Mesendoderm (in vitro differentiated cells): Measurements from ENCODE around the gene PTCD2.

Experiments used
- DNase-seq: peaks from one replicate; pipeline ENCODE4 v3.0.0; 2013
- H2AK5ac ChIP-seq: 2 replicates; pipeline ENCODE4 v1.6.1; 2013; ENCODE audit warnings: low read length, inconsistent platforms
- H2BK120ac ChIP-seq: 2 replicates; pipeline ENCODE4 v1.6.1; 2013; ENCODE audit warnings: low read depth, mild to moderate bottlenecking, low read length, moderate library complexity, mixed read lengths
- H2BK15ac ChIP-seq: replicated peaks from 2 replicates; pipeline ENCODE4 v1.6.1; 2013; ENCODE audit warnings: low read depth, mild to moderate bottlenecking, moderate library complexity
- H2BK5ac ChIP-seq: 2 replicates; pipeline ENCODE4 v1.6.1; 2013; ENCODE audit warnings: low read length, inconsistent platforms
- H3K18ac ChIP-seq: 2 replicates; pipeline ENCODE4 v1.6.1; 2013; ENCODE audit warnings: mild to moderate bottlenecking, low read length, mixed read lengths
- H3K23ac ChIP-seq: one replicate; pipeline ENCODE4 v1.6.1; 2013; ENCODE audit warnings: low read length
- H3K27ac ChIP-seq: 2 replicates; pipeline ENCODE4 v1.5.1; 2013; ENCODE audit warnings: low read depth, mild to moderate bottlenecking, inconsistent platforms, low read length, moderate library complexity
- H3K27me3 ChIP-seq: 2 replicates; pipeline ENCODE4 v1.6.1; 2013; ENCODE audit warnings: low read length, control low read depth, mild to moderate bottlenecking, inconsistent platforms; ENCODE audit not compliant: insufficient read depth, poor library complexity
- H3K36me3 ChIP-seq: 2 replicates; pipeline ENCODE4 v1.6.1; 2013; ENCODE audit warnings: low read length, inconsistent platforms; ENCODE audit not compliant: control insufficient read depth, insufficient read depth
- H3K4ac ChIP-seq: one replicate; pipeline ENCODE4 v1.6.1; 2013; ENCODE audit warnings: low read depth, mild to moderate bottlenecking, low read length, moderate library complexity
- H3K4me1 ChIP-seq: 2 replicates; pipeline ENCODE4 v1.6.1; 2013; ENCODE audit warnings: low read depth, low read length, inconsistent platforms; ENCODE audit not compliant: control insufficient read depth
- H3K4me2 ChIP-seq: 2 replicates; pipeline ENCODE4 v1.6.1; 2013; ENCODE audit warnings: low read length
- H3K4me3 ChIP-seq: 2 replicates; pipeline ENCODE4 v1.5.1; 2013; ENCODE audit warnings: mild to moderate bottlenecking, low read length
- H3K56ac ChIP-seq: one replicate; pipeline ENCODE4 v1.6.1; 2013; ENCODE audit warnings: low read length
- H3K79me1 ChIP-seq: 2 replicates; pipeline ENCODE4 v1.6.1; 2013; ENCODE audit warnings: low read length, inconsistent platforms
- H3K79me2 ChIP-seq: 2 replicates; pipeline ENCODE4 v1.6.1; 2013; ENCODE audit warnings: mild to moderate bottlenecking, low read length; ENCODE audit not compliant: control insufficient read depth, insufficient read depth
- H3K9ac ChIP-seq: 2 replicates; pipeline ENCODE4 v1.6.1; 2013; ENCODE audit warnings: low read length, inconsistent platforms
- H4K5ac ChIP-seq: one replicate; pipeline ENCODE4 v1.6.1; 2013; ENCODE audit warnings: low read length
- H4K8ac ChIP-seq: one replicate; pipeline ENCODE4 v1.6.1; 2013; ENCODE audit warnings: low read depth, mild to moderate bottlenecking, control low read depth, low read length, moderate library complexity
- WGBS: extraction: QIAGEN DNeasy Blood & Tissue Kit; methylation state at CpG from one replicate; pipeline ENCODE4 v1.1.7; 2013; ENCODE audit warnings: low lambda C conversion rate, missing lambda C conversion rate; ENCODE audit not compliant: insufficient coverage; ENCODE audit errors: extremely low coverage; 5-methylcytosine and 5-hydroxymethylcytosine counted together

PTCD2 gene

DNA sequence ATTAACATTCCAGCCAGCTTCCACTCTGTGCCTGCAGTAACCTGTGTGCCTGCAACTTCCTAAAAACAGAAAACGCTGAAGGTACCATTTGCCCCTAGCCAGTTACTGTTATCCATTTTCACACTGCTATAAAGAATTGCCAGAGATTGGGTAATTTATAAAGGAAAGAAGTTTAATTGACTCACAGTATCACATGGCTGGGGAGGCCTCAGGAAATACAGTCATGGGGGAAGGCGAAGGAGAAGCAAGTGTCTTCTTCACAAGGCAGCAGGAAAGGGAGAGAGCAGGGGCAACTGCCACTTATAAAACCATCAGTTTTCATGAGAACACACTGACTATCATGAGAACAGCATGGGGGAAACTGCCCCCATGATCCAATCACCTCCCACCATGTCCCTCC lies 31.2 kb downstream of the PTCD2 start:
- Histone ChIP-seq H3K56ac (no peak overlapping the region), H3K27me3 (no peaks in the 10 kb centered on the region), H2BK15ac (no peak overlapping the region), H3K4ac (no peak overlapping the region), H3K79me1 (no peaks in the 10 kb centered on the region), H3K4me3 (no peak overlapping the region), H3K36me3 (no peaks in the 10 kb centered on the region), H3K4me2 (no peak overlapping the region), H2AK5ac (no peak overlapping the region), H3K27ac (no peak overlapping the region), H3K79me2 (no peaks in the 10 kb centered on the region), H3K23ac (no peak overlapping the region), H3K18ac (no peak overlapping the region), H4K5ac (no peak overlapping the region), H2BK5ac (no peak overlapping the region), H3K9ac (no peak overlapping the region), H4K8ac (no peak overlapping the region), H3K4me1 (no peaks in the 10 kb centered on the region), H2BK120ac (no peak overlapping the region)
- no peak for DNase-seq
- WGBS = no CpG with 5 or more reads among the region's 2 CpGs

DNA sequence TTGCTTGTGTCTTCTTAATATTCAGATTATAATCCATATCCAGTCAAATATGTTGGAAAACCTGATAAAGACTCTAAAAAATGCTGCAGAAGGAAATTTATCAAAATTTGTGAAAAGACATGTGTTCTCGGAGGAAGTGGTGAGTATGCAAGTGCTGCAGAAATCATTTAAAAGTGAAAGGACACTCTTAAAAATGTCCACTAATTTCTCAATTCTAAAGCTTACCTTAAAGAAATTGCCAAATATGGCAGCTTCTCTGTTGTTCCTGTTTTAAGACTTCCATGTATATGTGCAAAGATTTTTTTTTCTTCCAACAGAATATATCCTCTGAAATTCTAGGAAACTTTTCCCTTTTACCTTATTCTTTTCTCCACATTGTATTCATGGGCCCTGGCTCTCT lies 32.4 kb downstream of the PTCD2 start:
- Histone ChIP-seq H3K56ac (no peak overlapping the region), H4K8ac (no peak overlapping the region), H2BK120ac (no peak overlapping the region), H3K4me3 (no peak overlapping the region), H3K36me3 (no peaks in the 10 kb centered on the region), H3K9ac (no peak overlapping the region), H2BK15ac (no peak overlapping the region), H3K4me1 (no peaks in the 10 kb centered on the region), H3K79me1 (no peaks in the 10 kb centered on the region), H3K27me3 (no peaks in the 10 kb centered on the region), H3K23ac (no peak overlapping the region), H3K27ac (no peak overlapping the region), H3K79me2 (no peaks in the 10 kb centered on the region), H2AK5ac (no peak overlapping the region), H3K4me2 (no peak overlapping the region), H2BK5ac (no peak overlapping the region), H3K18ac (no peak overlapping the region), H3K4ac (no peak overlapping the region), H4K5ac (no peak overlapping the region)
- no peak for DNase-seq
- no CpG with 5 or more reads among the region's 1 CpG for WGBS

DNA sequence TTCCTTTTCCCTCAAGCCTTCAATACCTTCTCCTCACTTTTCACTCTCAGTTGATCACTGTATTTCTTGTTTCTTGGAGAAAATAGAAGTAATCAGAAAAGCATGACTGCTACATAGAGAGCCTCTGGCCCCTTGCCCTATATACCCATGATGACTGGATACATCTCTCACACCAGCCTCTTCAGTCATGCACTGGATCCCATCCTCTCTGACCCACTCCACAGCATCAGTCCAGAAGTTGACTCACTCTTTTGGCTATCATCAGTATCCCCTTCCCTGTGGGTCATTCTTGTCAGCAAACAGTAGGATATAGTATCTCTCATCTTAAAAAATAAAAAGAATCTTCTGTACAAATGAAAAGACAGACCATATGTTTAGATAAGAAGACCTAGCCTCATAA lies 32.9 kb downstream of the PTCD2 start:
- no peaks in the 10 kb centered on the region for H3K4me1 ChIP-seq
- DNase-seq = no peak
- H4K5ac ChIP-seq = no peak overlapping the region
- H3K27ac ChIP-seq = no peak overlapping the region
- no peak overlapping the region for H3K4ac ChIP-seq
- H3K4me3 ChIP-seq = no peak overlapping the region
- no peak overlapping the region for H3K23ac ChIP-seq
- H2BK120ac ChIP-seq = no peak overlapping the region
- no peak overlapping the region for H2BK5ac ChIP-seq
- no peak overlapping the region for H2BK15ac ChIP-seq
- H3K4me2 ChIP-seq = no peak overlapping the region
- H3K79me1 ChIP-seq = no peaks in the 10 kb centered on the region
- H3K79me2 ChIP-seq = no peaks in the 10 kb centered on the region
- no peaks in the 10 kb centered on the region for H3K36me3 ChIP-seq
- H3K9ac ChIP-seq = no peak overlapping the region
- H3K56ac ChIP-seq = no peak overlapping the region
- no peaks in the 10 kb centered on the region for H3K27me3 ChIP-seq
- no peak overlapping the region for H4K8ac ChIP-seq
- no peak overlapping the region for H3K18ac ChIP-seq
- H2AK5ac ChIP-seq = no peak overlapping the region

DNA sequence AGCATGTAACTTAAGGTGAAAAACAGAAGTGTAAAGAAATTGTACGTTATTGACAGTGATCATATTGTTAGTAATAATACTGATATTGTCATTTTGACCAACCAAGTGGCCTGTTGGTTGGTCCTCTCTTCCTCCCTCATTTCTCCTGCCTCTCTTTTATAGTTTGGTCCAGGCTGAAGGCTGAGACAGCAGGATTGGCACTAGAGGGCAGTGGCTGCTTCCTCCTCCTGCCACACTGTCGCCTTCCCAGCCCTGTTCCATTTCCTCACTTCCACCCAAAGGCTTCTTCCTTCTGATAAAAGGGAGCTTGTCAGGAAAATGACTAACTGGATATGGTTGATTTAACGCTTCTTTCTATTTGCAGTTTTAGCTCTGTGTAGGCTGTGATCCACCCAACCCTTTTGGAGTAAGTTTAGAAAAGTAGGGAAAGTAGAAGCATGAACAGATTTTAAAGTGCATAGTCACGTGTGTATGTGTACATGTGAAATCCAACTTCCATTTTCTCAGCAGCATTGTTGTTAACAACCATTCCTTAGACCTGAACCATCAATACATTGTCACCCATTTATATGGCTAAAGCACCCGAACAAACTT lies 35.6 kb downstream of the PTCD2 start:
- no CpG with 5 or more reads among the region's 5 CpGs for WGBS
- Histone ChIP-seq H3K27me3 (no peaks in the 10 kb centered on the region), H3K4ac (no peak overlapping the region), H3K18ac (no peak overlapping the region), H3K79me2 (no peaks in the 10 kb centered on the region), H2BK15ac (no peak overlapping the region), H2AK5ac (no peak overlapping the region), H3K9ac (no peak overlapping the region), H3K4me1 (no peaks in the 10 kb centered on the region), H4K5ac (no peak overlapping the region), H3K4me3 (no peak overlapping the region), H3K56ac (no peak overlapping the region), H3K23ac (no peak overlapping the region), H3K36me3 (no peaks in the 10 kb centered on the region), H2BK120ac (no peak overlapping the region), H3K4me2 (no peak overlapping the region), H3K27ac (no peak overlapping the region), H3K79me1 (no peaks in the 10 kb centered on the region), H2BK5ac (no peak overlapping the region), H4K8ac (no peak overlapping the region)
- peak; percentile 74 for DNase-seq

DNA sequence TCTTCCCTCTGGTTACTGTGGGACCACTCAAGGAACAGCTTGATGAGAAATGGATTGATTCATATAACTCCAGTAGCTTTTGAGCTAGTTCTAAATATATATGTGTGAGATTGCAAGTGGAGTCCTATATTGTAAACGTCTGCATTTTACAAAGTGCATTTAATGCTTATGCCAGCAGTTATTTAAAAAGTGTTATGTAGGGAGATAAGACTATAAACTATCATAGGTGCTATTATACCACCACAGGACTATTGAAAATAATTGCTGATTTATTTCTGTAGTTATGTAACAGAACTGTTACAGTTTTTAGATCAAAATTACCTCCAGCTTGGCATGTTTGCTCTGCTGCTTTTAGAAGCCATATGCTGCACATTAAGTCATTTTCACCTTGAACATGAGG lies 36.2 kb downstream of the PTCD2 start:
- no CpG with 5 or more reads among the region's 1 CpG for WGBS
- no peak overlapping the region for H4K8ac ChIP-seq
- no peak overlapping the region for H2AK5ac ChIP-seq
- no peak overlapping the region for H3K18ac ChIP-seq
- H3K27me3 ChIP-seq = no peaks in the 10 kb centered on the region
- no peaks in the 10 kb centered on the region for H3K4me1 ChIP-seq
- no peak overlapping the region for H3K4me3 ChIP-seq
- no peak overlapping the region for H2BK120ac ChIP-seq
- no peak overlapping the region for H2BK5ac ChIP-seq
- no peak overlapping the region for H3K4ac ChIP-seq
- H3K9ac ChIP-seq = no peak overlapping the region
- no peak overlapping the region for H3K27ac ChIP-seq
- no peak overlapping the region for H2BK15ac ChIP-seq
- no peaks in the 10 kb centered on the region for H3K79me2 ChIP-seq
- no peak overlapping the region for H3K23ac ChIP-seq
- no peak for DNase-seq
- H3K4me2 ChIP-seq = no peak overlapping the region
- H3K56ac ChIP-seq = no peak overlapping the region
- H3K79me1 ChIP-seq = no peaks in the 10 kb centered on the region
- H4K5ac ChIP-seq = no peak overlapping the region
- H3K36me3 ChIP-seq = no peaks in the 10 kb centered on the region

DNA sequence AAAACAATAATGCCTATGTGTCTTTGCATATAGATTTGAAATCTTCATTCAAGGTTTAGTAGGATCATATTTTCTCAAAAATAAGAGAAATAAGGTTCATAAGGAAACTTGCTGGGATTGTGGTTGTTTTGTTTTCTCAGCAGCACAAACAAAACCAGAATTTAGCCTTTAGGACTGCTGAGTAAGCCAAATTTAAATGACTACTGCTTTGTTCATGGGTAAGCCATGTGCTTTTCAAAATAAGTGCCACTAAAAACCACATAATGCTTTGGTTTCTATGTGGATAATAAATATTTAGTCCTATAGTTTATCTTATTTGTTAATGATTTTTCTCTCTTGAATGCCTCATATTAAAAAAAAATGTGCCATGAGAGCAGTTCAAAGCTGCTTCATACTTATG lies 38.8 kb downstream of the PTCD2 start:
- Histone ChIP-seq H3K27me3 (no peaks in the 10 kb centered on the region), H4K5ac (no peak overlapping the region), H3K27ac (no peak overlapping the region), H3K4me3 (no peak overlapping the region), H3K23ac (no peak overlapping the region), H4K8ac (no peak overlapping the region), H2AK5ac (no peak overlapping the region), H2BK5ac (no peak overlapping the region), H3K36me3 (no peaks in the 10 kb centered on the region), H2BK15ac (no peak overlapping the region), H3K4me1 (no peaks in the 10 kb centered on the region), H3K79me2 (no peaks in the 10 kb centered on the region), H3K4ac (no peak overlapping the region), H3K18ac (no peak overlapping the region), H3K79me1 (no peaks in the 10 kb centered on the region), H3K4me2 (no peak overlapping the region), H2BK120ac (no peak overlapping the region), H3K56ac (no peak overlapping the region), H3K9ac (no peak overlapping the region)
- DNase-seq = no peak
